GM12874 (cell line): ENCODE measurements around the gene DOHH.

Experiments
- CTCF ChIP-seq: IDR thresholded peaks from 2 replicates; pipeline ENCODE4 v1.5.1; 2011; ENCODE audit warnings: low read depth, mild to moderate bottlenecking, control low read depth, low read length, moderate library complexity; ENCODE audit not compliant: insufficient read depth

DOHH gene

DNA sequence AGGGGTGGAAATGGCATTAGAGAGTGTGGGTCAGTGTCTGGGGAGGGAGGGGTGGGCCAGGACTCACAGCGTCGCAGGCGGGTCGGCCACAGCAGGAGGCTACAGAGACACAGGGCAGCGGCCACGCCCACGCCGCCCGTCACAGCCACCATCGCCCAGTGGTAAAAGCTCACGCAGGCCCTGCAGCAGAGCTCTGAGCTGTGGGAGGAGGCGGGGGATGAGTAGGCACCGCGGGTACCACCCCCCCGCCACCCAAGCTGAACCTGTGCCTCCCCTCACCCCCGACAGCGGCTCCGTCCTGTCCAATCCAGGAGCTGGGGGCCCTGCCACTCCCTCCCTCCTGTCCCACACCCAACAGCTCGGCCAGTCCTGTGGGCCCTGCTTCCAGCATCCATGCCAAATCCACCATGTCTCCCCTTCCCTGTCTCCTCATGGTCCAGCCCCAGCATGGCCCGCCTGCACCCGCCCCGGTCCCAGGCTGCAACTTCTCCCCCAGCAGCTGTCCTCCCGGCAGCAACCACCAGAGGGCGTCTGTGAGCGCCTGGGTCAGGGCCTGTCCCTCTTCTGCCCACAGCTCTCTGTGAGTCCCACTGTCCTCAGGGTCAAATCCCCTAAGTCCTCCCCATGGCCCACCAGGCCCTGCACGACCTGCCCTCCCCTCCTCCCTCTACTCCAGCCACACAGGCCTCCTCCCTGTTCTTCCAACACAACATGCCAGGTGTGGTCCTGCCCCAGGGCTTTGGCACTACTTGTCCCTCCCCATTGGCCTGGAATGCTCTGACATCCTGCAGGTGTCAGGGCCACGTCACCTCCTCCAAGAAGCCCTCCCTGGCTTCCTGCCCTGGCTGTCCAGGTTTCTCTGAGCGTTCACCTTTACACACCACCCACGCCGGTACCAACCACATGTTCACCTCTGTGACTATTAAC, 44.5 kb upstream of the DOHH start:
- peak; percentile 98 for TF ChIP-seq CTCF

DNA sequence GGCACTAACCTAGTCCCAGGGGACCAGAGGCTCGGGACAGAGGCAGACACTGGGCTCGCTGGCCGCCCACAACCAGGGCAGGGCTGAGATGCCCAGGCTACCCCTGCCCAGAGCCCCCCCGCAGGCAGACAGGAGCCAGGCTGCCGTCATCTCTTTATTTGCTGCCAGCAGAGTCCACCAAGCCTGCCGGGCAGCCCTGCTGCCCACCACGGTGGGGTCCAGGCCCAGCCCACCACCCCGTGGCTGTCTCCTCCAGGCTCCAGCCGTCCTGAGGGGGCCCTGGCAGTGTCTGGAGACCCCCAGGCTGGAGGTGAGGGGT, 43.5 kb upstream of the DOHH start:
- no peak for TF ChIP-seq CTCF

GRCh38 chr19:3543150-3544057, 42.9 kb upstream of the DOHH start:
- TF ChIP-seq CTCF, result no peak

GRCh38 chr19:3539756-3540118, 39.3 kb upstream of the DOHH start:
- TF ChIP-seq CTCF, result no peak

DNA sequence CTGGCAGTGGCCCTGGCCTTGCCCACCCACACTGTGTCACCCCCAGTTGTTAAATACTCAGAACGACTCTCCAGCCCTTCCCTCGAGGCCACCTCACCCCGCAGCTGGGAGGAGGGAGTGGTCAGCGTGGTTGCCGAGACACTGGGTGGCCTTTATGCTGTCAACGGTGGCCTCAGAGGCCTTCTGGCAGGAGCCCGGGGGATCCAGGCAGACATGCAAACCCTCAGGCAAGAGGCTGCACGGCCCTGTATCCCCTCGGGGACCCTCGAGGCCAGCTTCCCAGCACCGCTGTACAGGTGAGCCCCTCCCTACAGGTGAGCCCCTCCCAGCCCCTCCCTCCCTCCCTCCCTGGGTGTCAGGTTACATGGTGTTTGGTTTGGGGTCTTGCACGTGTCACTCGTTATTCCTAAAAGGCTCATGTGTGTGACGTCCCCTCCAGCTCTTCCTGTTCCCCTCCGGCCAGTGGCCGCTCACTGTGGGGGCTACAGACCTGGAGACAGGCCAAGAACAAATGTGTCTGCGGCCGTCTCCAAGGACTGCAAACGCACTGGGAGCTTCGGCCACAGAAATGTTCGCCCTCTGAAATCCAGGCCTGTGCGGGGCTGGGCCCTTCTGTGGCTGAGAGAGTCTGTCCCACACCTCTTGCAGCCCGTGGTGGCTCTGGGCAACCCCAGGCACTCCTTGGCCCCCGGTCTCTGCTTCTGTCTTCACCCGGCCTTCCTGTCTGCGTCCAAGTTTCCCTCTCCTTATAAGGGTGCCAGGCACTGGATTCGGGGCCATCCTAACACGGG, 38.7 kb upstream of the DOHH start, which contains the start of gene TEKTIP1:
Gene TEKTIP1, plus strand, starts transcription at position 210 of the 791 bp plus-strand sequence. Its CDS starts 4 bp downstream, at position 214.
- TF ChIP-seq CTCF, result no peak

- TF ChIP-seq CTCF, result no peak
These were observed 37.9 kb upstream of the DOHH start for GRCh38 chr19:3538258-3538929.
